ENCODE data around the gene DUS3L.

- TF ChIP-seq CTCF (IDR thresholded peaks at IDR 0.05) (no peak), POLR2AphosphoS5 (IDR thresholded peaks at IDR 0.05; ENCODE audit: insufficient read depth in 1 of 2, low read depth in 1 of 2) (no peak), POLR2A (IDR thresholded peaks at IDR 0.05) (no peak)
Observed at GRCh38 chr19:5822181-5822844, 31.4 kb upstream of the DUS3L start.
